SK-N-SH treated with all-trans-retinoic acid at 6 μM for 48 hours (cell line): ENCODE results near the gene P2RX3.

Experiments used
- CSRNP3 ChIP-seq: fragments of 250-450 bp; sonication (Bioruptor Pico); IDR thresholded peaks from 2 replicates; pipeline ENCODE4 v1.5.1; 2021; ENCODE audit warnings: mild to moderate bottlenecking, moderate library complexity
- ESRRG ChIP-seq: fragments of 250-450 bp; sonication (Bioruptor Pico); IDR thresholded peaks from 2 replicates; pipeline ENCODE4 v1.6.1; 2021; ENCODE audit warnings: mild to moderate bottlenecking
- POU6F1 ChIP-seq: fragments of 250-450 bp; sonication (Bioruptor Pico); IDR thresholded peaks from 2 replicates; pipeline ENCODE4 v1.8.0; 2021; ENCODE audit warnings: low read depth, mild to moderate bottlenecking, moderate library complexity, borderline replicate concordance
- TOX ChIP-seq: fragments of 250-450 bp; sonication (Bioruptor Pico); IDR thresholded peaks from 2 replicates; pipeline ENCODE4 v1.8.0; 2021; ENCODE audit warnings: mild to moderate bottlenecking, moderate library complexity, borderline replicate concordance
- ZFP30 ChIP-seq: fragments of 450-650 bp; formaldehyde crosslinking; IDR thresholded peaks from 2 replicates; pipeline ENCODE4 v1.5.0; 2022; ENCODE audit warnings: mild to moderate bottlenecking, moderate library complexity

GRCh38 chr11:57312511-57313021 lies 25.6 kb upstream of the P2RX3 start:
- TF ChIP-seq POU6F1 (CRISPR knock-in tag) (no peak), TOX (CRISPR knock-in tag) (no peak), ZFP30 (CRISPR knock-in tag) (no peak), CSRNP3 (no peak), ESRRG (CRISPR knock-in tag) (no peak)
